ENCODE measurements around the gene PLK5. TPM values are rescaled to one million over a fixed set of nuclear protein-coding genes. Genes with fewer than 3 reads are reported as not detected.

The PLK5 gene
- total and polyA plus RNA-seq, 4 donors = 0.03 TPM; not detected in 3

GRCh38 chr19:1505012-1505411, 18.9 kb upstream of the PLK5 start:
- H3K27me3 ChIP-seq (ENCODE audit: control insufficient read depth in 4 of 4, insufficient read depth in 4 of 4, low read length in 3 of 4) = no peaks in the 10 kb centered on the region
- H3K9me3 ChIP-seq (ENCODE audit: control insufficient read depth in 4 of 4, low read length in 3 of 4) = no peaks in the 10 kb centered on the region
- H3K9ac ChIP-seq (ENCODE audit: low read depth in 1 of 2, low read length in 2 of 2) = no peak overlapping the region
- H3K4me3 ChIP-seq (ENCODE audit: low read depth in 1 of 3, low read length in 3 of 3) = no peak overlapping the region
- no peak for DNase-seq (ENCODE audit: low spot score)
- TF ChIP-seq, protein P1, sequence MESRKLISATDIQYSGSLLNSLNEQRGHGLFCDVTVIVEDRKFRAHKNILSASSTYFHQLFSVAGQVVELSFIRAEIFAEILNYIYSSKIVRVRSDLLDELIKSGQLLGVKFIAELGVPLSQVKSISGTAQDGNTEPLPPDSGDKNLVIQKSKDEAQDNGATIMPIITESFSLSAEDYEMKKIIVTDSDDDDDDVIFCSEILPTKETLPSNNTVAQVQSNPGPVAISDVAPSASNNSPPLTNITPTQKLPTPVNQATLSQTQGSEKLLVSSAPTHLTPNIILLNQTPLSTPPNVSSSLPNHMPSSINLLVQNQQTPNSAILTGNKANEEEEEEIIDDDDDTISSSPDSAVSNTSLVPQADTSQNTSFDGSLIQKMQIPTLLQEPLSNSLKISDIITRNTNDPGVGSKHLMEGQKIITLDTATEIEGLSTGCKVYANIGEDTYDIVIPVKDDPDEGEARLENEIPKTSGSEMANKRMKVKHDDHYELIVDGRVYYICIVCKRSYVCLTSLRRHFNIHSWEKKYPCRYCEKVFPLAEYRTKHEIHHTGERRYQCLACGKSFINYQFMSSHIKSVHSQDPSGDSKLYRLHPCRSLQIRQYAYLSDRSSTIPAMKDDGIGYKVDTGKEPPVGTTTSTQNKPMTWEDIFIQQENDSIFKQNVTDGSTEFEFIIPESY (IDR thresholded peaks at IDR 0.05) = no peak
- TF ChIP-seq RAD21 (IDR thresholded peaks at IDR 0.05) (no peak), RXRA (IDR thresholded peaks at IDR 0.05) (no peak), NR2F2 (IDR thresholded peaks at IDR 0.05) (no peak), YY1 (IDR thresholded peaks at IDR 0.05) (no peak), MAX (IDR thresholded peaks at IDR 0.05) (no peak), EGR1 (IDR thresholded peaks at IDR 0.05; ENCODE audit: low read depth in 2 of 2) (no peak), JUND (IDR thresholded peaks at IDR 0.05) (no peak), SP1 (IDR thresholded peaks at IDR 0.05) (no peak)
- TF ChIP-seq, protein P2, sequence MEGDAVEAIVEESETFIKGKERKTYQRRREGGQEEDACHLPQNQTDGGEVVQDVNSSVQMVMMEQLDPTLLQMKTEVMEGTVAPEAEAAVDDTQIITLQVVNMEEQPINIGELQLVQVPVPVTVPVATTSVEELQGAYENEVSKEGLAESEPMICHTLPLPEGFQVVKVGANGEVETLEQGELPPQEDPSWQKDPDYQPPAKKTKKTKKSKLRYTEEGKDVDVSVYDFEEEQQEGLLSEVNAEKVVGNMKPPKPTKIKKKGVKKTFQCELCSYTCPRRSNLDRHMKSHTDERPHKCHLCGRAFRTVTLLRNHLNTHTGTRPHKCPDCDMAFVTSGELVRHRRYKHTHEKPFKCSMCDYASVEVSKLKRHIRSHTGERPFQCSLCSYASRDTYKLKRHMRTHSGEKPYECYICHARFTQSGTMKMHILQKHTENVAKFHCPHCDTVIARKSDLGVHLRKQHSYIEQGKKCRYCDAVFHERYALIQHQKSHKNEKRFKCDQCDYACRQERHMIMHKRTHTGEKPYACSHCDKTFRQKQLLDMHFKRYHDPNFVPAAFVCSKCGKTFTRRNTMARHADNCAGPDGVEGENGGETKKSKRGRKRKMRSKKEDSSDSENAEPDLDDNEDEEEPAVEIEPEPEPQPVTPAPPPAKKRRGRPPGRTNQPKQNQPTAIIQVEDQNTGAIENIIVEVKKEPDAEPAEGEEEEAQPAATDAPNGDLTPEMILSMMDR (IDR thresholded peaks at IDR 0.05; ENCODE audit: low read depth, low read length, missing input control) = no peak
- WGBS = 84% methylated on average over 8 of the region's 8 CpGs
- peaks cover 6 to 26% (median 14%) of the 10 kb centered on the region in 4 donors for H3K4me1 ChIP-seq (ENCODE audit: control insufficient read depth in 4 of 4, insufficient read depth in 4 of 4, low read length in 3 of 4)
- H3K36me3 ChIP-seq (ENCODE audit: control insufficient read depth in 4 of 4, insufficient read depth in 3 of 4, low read depth in 1 of 4, low read length in 3 of 4) = no peaks in the 10 kb centered on the region
- no peak overlapping the region for H3K27ac ChIP-seq (ENCODE audit: low read depth in 1 of 2, low read length in 2 of 2)

DNA sequence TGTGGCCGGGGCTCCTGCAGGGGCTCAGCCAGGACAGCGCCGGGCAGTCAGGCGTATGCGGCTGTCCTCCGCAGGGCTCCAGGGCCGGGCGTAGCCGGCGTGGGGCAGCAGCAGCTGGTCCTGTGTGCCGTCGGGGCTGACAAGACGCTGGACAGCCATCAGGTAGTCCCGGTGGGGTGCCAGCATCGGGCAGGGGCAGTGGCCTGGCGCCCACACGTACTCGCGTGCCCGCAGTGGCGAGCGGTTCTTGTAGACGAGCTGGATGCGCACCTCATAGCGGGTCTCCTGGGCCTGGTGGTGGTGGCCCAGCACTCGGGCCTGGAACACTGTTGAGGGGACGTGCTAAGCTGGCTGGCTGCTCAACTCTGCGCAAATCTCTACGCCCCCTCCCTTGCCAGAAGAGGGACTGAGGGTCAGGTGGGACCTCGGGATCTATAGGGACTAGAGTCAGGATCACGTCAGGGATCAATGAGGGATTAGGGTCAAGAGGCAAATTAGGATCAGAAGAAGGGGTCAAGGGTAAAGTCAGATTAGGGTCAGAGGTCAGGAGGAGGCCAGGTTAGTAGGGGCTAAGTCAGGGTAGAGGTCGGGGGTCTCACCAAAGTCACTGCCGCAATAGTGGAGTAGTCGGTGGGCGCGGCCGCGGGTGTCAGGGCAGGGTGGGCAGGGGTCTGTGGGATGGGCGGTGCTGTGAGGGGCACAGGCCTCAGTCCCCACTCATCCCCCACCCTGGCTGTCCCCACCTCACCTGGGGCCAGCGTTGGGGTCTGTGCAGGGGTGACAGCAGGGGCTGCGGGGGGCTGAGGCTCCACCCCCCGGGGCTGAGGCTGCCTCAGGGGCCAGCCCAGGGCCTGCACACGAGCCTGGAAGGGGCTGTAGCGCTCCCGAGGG, 17.6 kb upstream of the PLK5 start:
- no peaks in the 10 kb centered on the region for H3K9me3 ChIP-seq (ENCODE audit: control insufficient read depth in 4 of 4, low read length in 3 of 4)
- H3K27ac ChIP-seq (ENCODE audit: low read depth in 1 of 2, low read length in 2 of 2) = no peak overlapping the region
- H3K36me3 ChIP-seq (ENCODE audit: control insufficient read depth in 4 of 4, insufficient read depth in 3 of 4, low read depth in 1 of 4, low read length in 3 of 4) = no peaks in the 10 kb centered on the region
- no peak overlapping the region for H3K4me3 ChIP-seq (ENCODE audit: low read depth in 1 of 3, low read length in 3 of 3)
- WGBS = 94% methylated on average over 45 of the region's 45 CpGs
- H3K4me1 ChIP-seq (ENCODE audit: control insufficient read depth in 4 of 4, insufficient read depth in 4 of 4, low read length in 3 of 4) = peaks cover 3 to 28% (median 12%) of the 10 kb centered on the region in 4 donors
- H3K9ac ChIP-seq (ENCODE audit: low read depth in 1 of 2, low read length in 2 of 2) = no peak overlapping the region
- no peaks in the 10 kb centered on the region for H3K27me3 ChIP-seq (ENCODE audit: control insufficient read depth in 4 of 4, insufficient read depth in 4 of 4, low read length in 3 of 4)
- TF ChIP-seq NR2F2 (IDR thresholded peaks at IDR 0.05) = no peak
- no peak for DNase-seq (ENCODE audit: low spot score)

DNA sequence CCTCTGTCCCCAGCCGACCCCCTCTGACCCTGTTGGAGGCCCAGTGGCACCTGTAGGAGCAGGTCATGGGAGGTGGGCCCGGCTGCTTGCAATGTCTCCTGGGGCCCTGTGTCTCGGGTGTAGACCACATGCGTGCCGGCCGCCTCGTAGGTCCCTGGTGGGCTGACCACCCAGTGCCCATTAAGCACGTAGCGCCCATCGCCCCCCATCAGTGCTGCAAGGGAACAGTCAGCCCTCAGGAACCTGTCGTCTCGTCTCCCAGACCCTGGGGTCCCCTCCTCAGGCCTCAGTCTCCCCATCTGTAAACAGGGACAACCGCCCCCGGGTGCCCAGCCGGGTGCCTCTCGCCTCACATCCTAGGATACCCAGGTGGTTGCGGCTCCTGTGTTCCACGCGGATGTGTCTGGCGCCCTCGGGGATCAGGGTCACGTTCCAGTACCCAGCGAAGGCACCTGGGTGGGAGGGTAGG, 16.7 kb upstream of the PLK5 start:
- Histone ChIP-seq H3K4me1 (ENCODE audit: control insufficient read depth in 4 of 4, insufficient read depth in 4 of 4, low read length in 3 of 4) (peaks cover 3 to 25% (median 11%) of the 10 kb centered on the region in 4 donors), H3K36me3 (ENCODE audit: control insufficient read depth in 4 of 4, insufficient read depth in 3 of 4, low read depth in 1 of 4, low read length in 3 of 4) (no peaks in the 10 kb centered on the region), H3K4me3 (ENCODE audit: low read depth in 1 of 3, low read length in 3 of 3) (no peak overlapping the region), H3K27me3 (ENCODE audit: control insufficient read depth in 4 of 4, insufficient read depth in 4 of 4, low read length in 3 of 4) (no peaks in the 10 kb centered on the region), H3K9ac (ENCODE audit: low read depth in 1 of 2, low read length in 2 of 2) (no peak overlapping the region), H3K9me3 (ENCODE audit: control insufficient read depth in 4 of 4, low read length in 3 of 4) (no peaks in the 10 kb centered on the region), H3K27ac (ENCODE audit: low read depth in 1 of 2, low read length in 2 of 2) (no peak overlapping the region)
- DNase-seq (ENCODE audit: low spot score) = no peak
- no peak for TF ChIP-seq RAD21 (IDR thresholded peaks at IDR 0.05)
- WGBS = 78% methylated on average over 23 of the region's 23 CpGs
